ENCODE results near the gene JAKMIP1.

The JAKMIP1 gene

DNA sequence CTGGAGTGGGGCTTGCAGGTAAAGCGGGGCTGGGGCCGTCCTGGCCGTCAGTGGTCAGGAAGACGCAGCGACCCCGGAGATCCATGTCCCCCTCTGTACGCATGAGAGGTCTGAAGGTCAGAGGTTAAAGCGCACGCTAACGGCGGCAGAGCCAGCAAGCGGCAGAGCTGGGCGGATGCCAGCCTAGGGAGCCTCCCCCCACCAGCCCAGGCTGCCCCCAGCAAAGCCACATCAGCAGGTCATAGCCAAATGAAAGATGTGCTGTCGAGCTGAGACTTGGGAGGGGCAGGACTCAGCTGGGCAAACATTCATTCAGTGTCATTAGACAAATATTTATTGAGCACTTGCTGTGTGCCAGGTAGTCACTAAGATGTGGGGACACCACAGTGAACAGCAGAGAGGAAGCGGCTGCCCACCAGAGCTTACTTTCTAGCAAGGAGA is 593 bp upstream of the JAKMIP1 start:
- TF ChIP-seq, protein P1, sequence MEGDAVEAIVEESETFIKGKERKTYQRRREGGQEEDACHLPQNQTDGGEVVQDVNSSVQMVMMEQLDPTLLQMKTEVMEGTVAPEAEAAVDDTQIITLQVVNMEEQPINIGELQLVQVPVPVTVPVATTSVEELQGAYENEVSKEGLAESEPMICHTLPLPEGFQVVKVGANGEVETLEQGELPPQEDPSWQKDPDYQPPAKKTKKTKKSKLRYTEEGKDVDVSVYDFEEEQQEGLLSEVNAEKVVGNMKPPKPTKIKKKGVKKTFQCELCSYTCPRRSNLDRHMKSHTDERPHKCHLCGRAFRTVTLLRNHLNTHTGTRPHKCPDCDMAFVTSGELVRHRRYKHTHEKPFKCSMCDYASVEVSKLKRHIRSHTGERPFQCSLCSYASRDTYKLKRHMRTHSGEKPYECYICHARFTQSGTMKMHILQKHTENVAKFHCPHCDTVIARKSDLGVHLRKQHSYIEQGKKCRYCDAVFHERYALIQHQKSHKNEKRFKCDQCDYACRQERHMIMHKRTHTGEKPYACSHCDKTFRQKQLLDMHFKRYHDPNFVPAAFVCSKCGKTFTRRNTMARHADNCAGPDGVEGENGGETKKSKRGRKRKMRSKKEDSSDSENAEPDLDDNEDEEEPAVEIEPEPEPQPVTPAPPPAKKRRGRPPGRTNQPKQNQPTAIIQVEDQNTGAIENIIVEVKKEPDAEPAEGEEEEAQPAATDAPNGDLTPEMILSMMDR (IDR thresholded peaks at IDR 0.05; ENCODE audit: low read depth, low read length): no peak
- no peak for DNase-seq (ENCODE audit: extremely low read depth, low read depth)

DNA sequence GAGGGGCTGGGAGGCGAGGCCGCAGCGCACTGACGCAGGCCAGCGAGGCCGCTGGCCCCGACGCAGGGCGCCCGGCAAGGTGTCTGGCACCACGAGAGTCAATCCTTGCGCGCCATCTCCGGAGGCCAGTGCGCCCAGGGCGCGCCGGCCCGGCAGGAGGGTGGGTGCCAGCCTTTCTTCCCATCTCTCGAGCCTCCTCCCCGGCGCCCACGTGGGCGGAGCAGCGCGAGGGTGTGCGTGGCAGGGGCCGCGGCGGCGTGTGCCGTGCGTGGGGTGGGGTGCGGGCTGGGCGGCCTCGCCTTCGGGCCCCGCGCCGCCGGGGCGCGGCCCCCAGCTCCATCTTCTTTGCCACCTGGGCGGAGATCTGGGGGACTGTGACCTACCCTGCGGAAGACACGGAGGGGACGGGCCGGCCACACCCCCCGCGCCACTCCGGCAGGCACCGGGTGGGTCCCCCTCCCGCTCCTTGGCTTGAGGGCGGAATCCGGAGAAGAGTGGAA is 877 bp downstream of the JAKMIP1 start:
- TF ChIP-seq, protein P1 (IDR thresholded peaks at IDR 0.05; ENCODE audit: low read depth, low read length): no peak
- no peak for DNase-seq (ENCODE audit: extremely low read depth, low read depth)

DNA sequence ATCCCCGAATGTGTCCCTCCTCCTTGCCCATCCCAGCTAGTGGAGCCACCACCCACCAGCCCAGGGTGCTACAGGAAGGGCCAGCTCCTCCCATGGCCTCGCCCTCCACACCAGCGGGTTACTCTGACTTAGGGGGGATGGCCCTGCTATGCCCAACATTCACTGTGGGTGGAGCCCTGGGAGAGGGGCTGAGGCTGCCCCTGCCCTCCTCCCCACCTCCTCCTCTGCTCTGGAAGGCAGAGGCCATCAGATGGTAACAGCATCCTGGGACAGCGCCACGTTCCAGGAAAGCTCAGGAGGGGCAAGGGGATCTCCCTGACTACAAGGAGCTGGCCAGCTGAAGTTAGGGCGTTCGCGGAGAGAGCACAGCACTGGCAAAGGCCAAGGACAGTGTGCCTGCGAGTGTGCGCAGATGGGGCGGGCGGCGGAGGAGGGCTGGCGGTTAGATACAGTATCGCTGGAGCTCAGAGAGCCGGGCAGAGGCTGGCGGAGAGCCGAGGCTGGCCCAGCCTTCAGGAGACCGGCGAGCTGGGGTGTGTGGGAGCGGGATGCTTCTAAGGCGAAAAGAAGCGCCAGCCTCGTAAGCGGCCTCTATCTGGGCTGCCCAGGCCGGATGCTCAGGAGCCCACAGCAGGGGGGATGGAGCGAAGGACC is 1.5 kb downstream of the JAKMIP1 start:
- TF ChIP-seq, protein P1 (IDR thresholded peaks at IDR 0.05; ENCODE audit: low read depth, low read length): no peak

DNA sequence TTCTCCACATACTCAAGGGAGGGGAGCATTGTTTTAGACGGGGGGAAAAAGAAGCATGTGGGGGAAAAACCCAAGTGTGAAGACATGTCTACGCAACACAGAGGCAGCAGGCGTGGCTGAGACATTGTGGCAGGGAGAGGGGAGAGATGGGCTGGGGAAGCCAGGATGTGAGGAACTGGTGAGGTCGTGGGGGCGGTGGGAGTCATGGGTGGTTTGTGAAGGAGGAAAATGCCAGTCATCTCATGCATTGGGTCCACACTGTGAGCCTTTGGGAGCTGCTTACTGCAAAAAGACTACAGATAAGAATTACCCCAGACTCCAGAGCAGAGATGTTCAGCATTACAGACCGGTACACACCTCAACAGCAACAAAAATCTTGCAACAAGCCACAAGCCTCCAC is 2.1 kb downstream of the JAKMIP1 start:
- no peak for DNase-seq (ENCODE audit: extremely low read depth, low read depth)
- TF ChIP-seq, protein P1 (IDR thresholded peaks at IDR 0.05; ENCODE audit: low read depth, low read length): no peak

More for the DNA sequence above, 1.5 kb downstream of the JAKMIP1 start:
- DNase-seq (ENCODE audit: extremely low read depth, low read depth): no peak

DNA sequence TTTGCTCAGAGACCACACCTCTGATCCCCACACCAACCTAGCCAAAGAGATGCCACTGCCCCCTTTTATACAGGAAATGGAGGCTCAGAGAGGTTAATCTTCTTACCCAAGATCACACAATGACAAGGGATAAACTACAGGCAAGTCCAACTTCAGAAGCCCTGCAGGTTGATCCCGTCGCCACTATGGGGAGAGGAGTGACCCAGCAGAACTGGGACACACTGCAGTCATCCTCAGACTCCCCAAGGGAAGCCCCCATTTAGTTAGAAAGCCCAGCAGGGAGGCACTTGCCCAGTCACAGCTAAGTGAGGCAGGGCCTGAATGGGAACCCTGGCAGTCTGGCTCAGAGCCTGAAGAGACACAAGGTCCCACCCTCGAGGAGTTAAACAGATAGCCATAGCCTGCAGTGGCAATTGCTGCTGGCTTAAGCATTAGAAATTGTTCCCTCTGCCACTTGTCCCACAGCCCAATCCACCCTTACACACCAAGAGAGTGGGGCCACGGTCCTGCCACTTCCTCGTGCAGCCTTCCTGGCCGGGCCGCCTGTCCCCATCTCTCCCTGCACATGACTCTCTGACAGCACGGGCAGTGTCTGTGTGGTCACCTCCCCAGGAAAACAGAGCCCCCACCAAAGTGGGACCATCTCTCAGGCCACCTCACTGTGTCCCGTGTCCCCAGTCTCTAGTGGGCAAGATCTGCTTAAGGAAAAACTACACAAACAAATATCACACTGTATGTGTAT is 2.7 kb downstream of the JAKMIP1 start:
- TF ChIP-seq, protein P1 (IDR thresholded peaks at IDR 0.05; ENCODE audit: low read depth, low read length): no peak
- no peak for DNase-seq (ENCODE audit: extremely low read depth, low read depth)

DNA sequence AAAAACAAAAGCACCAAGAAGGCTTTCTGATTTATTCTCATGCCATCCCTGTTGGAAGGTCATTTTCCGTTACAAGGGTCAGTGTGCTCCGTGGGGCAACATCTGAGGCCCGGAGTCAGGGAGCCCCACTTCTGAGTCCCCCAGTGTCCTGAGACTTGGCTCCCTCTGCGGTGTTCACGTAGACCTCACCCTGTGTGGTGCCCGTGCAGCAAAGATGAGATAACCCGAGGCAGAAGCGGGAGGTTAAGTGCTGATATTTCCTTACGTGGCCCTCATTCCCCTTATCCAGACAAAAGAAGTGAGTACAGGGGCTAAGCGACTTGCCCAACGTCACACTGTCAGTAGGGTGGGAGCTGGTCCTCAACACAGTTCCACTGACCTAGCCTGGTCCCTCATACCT is 3.5 kb downstream of the JAKMIP1 start:
- DNase-seq (ENCODE audit: extremely low read depth, low read depth): no peak
- TF ChIP-seq, protein P1 (IDR thresholded peaks at IDR 0.05; ENCODE audit: low read depth, low read length): no peak

DNA sequence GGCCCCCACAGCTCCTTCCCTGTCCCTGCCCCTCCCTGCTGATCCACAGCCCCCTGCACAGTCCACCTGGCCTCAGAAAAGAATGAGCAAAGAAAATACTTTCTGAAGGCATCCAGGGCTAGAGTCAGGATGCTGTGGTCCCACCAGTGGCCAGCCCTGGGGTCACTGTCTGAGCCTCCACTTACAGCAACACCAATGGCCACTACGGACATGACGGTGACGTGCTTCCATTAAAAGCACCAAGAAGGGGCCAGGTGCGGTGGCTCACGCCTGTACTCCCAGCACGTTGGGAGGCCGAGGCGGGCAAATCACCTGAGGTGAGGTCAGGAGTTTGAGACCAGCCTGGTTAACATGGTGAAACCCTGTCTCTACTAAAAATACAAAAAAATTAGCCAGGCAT is 4.0 kb downstream of the JAKMIP1 start:
- TF ChIP-seq, protein P1 (IDR thresholded peaks at IDR 0.05; ENCODE audit: low read depth, low read length): no peak
- DNase-seq (ENCODE audit: extremely low read depth, low read depth): no peak
